C4-2B (cell line): ENCODE results near the gene SETD2.

Source experiments
- CTCF ChIP-seq: fragments of 450-650 bp; conservative IDR thresholded peaks from 2 replicates; pipeline ENCODE4 v1.5.1; 2017; ENCODE audit warnings: mild to moderate bottlenecking
- ZFX ChIP-seq: fragments of 450-650 bp; IDR thresholded peaks from 2 replicates; pipeline ENCODE4 v1.6.1; 2017

- no peak for TF ChIP-seq CTCF
- TF ChIP-seq ZFX, result no peak
Measured at GRCh38 chr3:47161983-47162696, 1.8 kb downstream of the SETD2 start.
